Caco-2 (cell line): ENCODE results near the gene ANP32A. TPM values are rescaled to one million over a fixed set of nuclear protein-coding genes. Genes with fewer than 3 reads are reported as not detected.

ENCODE experiments used
- BruUV-seq: library from RNA; stranded (reverse); fragments of 400-500 nt; replicated peaks from 2 replicates; lab custom pipeline; 2021; lab: Mats Ljungman, UMichigan
- CTCF ChIA-PET: fragments of 300-600 bp; sonication (Branson Sonifier 250); formaldehyde crosslinking; loops from one replicate; lab custom pipeline; 2022; ENCODE audit warnings: antibody characterized with exemption; lab: Charles Lee
- POLR2A ChIA-PET: fragments of 300-600 bp; sonication (Branson Sonifier 250); formaldehyde crosslinking; loops from one replicate; lab custom pipeline; 2022; ENCODE audit warnings: antibody characterized with exemption; lab: Charles Lee
- DNase-seq, 2 experiments: peaks; one replicate each; pipeline versions ENCODE4 v3.0.0 to v3.0.0-alpha.2; 2020 to 2022
- H3K27me3 ChIP-seq: replicated peaks from 2 replicates; pipeline ENCODE4 v1.6.0; 2011; ENCODE audit warnings: low read length; ENCODE audit not compliant: control insufficient read depth, insufficient read depth
- H3K36me3 ChIP-seq: 2 replicates; pipeline ENCODE4 v1.5.1; 2011; ENCODE audit warnings: low read length; ENCODE audit not compliant: control insufficient read depth, insufficient read depth
- H3K4me1 ChIP-seq: fragments of 250-450 bp; sonication (Bioruptor Pico); 2 replicates; pipeline ENCODE4 v1.5.1; 2020; ENCODE audit warnings: mild to moderate bottlenecking
- H3K4me3 ChIP-seq: 2 replicates; pipeline ENCODE4 v1.5.1; 2011; ENCODE audit warnings: low read depth, mild to moderate bottlenecking, control low read depth, low read length
- H3K9me3 ChIP-seq: fragments of 250-450 bp; sonication (Bioruptor Pico); 2 replicates; pipeline ENCODE4 v1.5.1; 2020; ENCODE audit warnings: mild to moderate bottlenecking, moderate library complexity
- H3K27ac Mint-ChIP-seq: one replicate; pipeline ENCODE4 v1.8.0; 2022; ENCODE audit warnings: mixed read lengths; ENCODE audit not compliant: unreplicated experiment
- H3K27me3 Mint-ChIP-seq: one replicate; pipeline ENCODE4 v1.8.0; 2022; ENCODE audit warnings: mixed read lengths; ENCODE audit not compliant: insufficient read depth, unreplicated experiment
- H3K36me3 Mint-ChIP-seq: one replicate; pipeline ENCODE4 v1.8.0; 2022; ENCODE audit warnings: mild to moderate bottlenecking, mixed read lengths; ENCODE audit not compliant: insufficient read depth, unreplicated experiment
- H3K4me1 Mint-ChIP-seq: one replicate; pipeline ENCODE4 v1.8.0; 2022; ENCODE audit warnings: low read depth, mixed read lengths; ENCODE audit not compliant: unreplicated experiment
- H3K4me3 Mint-ChIP-seq: one replicate; pipeline ENCODE4 v1.8.0; 2022; ENCODE audit warnings: mild to moderate bottlenecking, moderate library complexity, mixed read lengths; ENCODE audit not compliant: unreplicated experiment
- H3K9me3 Mint-ChIP-seq: one replicate; pipeline ENCODE4 v1.8.0; 2022; ENCODE audit warnings: mixed read lengths; ENCODE audit not compliant: unreplicated experiment
- intact Hi-C: fragments of 100-400 bp; cut with micrococcal nuclease; formaldehyde crosslinking; loops from one replicate; pipeline ENCODE4 v1.10.0; 2022; ENCODE audit not compliant: unreplicated experiment
- total RNA-seq: library from RNA; stranded (reverse); gene quantifications from 2 replicates; pipeline ENCODE4 v1.2.3, GENCODE V29; 2022
- TF ChIP-seq, protein P1 (sequence below), 2 experiments: fragments of 200-600 bp in 1 of 2; IDR thresholded peaks; 1 replicate in 1 of 2; 2 replicates in 1 of 2; pipeline versions ENCODE4 v1.5.1 to v1.8.0; 2011 to 2022; ENCODE audit warnings: antibody characterized with exemption in 1 of 2, control low read depth in 1 of 2, inconsistent platforms in 1 of 2, low read depth in 1 of 2, low read length in 1 of 2, mild to moderate bottlenecking in 1 of 2, moderate library complexity in 1 of 2; ENCODE audit not compliant: insufficient read depth in 1 of 2, severe bottlenecking in 1 of 2, unreplicated experiment in 1 of 2

ANP32A gene
- total RNA-seq, 1 experiment from 2014 or later, result 169 TPM

DNA sequence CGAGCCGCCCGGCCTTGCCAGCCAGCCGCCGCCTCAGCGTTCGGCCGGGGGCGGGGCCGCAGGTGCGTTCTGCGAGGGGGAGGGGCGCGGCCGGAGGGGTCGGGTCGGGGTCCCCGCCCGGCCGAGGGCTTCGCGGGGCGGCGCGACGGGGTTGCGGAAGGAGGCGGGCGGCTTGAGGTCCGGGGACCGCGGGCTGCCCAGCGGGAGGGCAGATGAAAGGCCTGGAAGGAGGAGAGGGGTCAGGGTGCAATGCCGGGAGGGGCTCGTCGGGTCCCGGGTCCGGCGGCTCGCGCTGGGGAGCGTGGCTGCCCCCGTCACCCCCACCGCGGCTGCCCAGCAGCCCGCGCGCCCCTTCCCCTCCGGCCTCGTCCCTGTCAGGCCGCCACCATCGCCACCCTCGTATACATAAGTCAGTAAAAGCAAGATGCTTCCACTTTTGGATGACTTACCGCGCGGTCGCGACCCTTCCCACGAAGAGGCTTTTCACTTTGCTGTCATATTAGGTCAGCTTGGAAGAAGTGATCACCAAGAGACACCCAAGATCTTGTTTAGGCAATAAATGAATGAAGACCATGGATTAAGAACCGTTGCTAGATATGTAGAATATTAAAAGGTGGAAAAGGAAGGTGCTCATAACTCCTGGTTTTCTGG lies 620 bp upstream of the ANP32A start:
- no peaks in the 10 kb centered on the region for H3K9me3 Mint-ChIP-seq
- peaks cover 35% of the 10 kb centered on the region for H3K36me3 Mint-ChIP-seq
- TF ChIP-seq, protein P1, sequence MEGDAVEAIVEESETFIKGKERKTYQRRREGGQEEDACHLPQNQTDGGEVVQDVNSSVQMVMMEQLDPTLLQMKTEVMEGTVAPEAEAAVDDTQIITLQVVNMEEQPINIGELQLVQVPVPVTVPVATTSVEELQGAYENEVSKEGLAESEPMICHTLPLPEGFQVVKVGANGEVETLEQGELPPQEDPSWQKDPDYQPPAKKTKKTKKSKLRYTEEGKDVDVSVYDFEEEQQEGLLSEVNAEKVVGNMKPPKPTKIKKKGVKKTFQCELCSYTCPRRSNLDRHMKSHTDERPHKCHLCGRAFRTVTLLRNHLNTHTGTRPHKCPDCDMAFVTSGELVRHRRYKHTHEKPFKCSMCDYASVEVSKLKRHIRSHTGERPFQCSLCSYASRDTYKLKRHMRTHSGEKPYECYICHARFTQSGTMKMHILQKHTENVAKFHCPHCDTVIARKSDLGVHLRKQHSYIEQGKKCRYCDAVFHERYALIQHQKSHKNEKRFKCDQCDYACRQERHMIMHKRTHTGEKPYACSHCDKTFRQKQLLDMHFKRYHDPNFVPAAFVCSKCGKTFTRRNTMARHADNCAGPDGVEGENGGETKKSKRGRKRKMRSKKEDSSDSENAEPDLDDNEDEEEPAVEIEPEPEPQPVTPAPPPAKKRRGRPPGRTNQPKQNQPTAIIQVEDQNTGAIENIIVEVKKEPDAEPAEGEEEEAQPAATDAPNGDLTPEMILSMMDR (IDR thresholded peaks at IDR 0.05; ENCODE audit: insufficient read depth in 1 of 2, low read depth in 1 of 2, low read length in 1 of 2, severe bottlenecking in 1 of 2, unreplicated experiment in 1 of 2), result no peak
- Histone ChIP-seq H3K4me1 (peaks cover 12% of the 10 kb centered on the region), H3K36me3 (no peaks in the 10 kb centered on the region), H3K27me3 (no peaks in the 10 kb centered on the region), H3K9me3 (no peaks in the 10 kb centered on the region), H3K4me3 (peak overlapping the region; percentile 95)
- DNase-seq, result no peak
- peak overlapping the region; percentile 84 for H3K27ac Mint-ChIP-seq
- no peaks in the 10 kb centered on the region for H3K27me3 Mint-ChIP-seq
- no TSS peak for BruUV-seq
- intact Hi-C loops, result no loop called here
- peak overlapping the region; percentile 100 for H3K4me3 Mint-ChIP-seq
- CTCF ChIA-PET, result interaction anchor here (1.3 kb wide), 1 partner anchor 54 kb away, joined by 4 read pairs; no protein-coding TSS in a partner anchor
- POLR2A ChIA-PET, result no interaction called here
- peaks cover under 1% of the 10 kb centered on the region for H3K4me1 Mint-ChIP-seq

DNA sequence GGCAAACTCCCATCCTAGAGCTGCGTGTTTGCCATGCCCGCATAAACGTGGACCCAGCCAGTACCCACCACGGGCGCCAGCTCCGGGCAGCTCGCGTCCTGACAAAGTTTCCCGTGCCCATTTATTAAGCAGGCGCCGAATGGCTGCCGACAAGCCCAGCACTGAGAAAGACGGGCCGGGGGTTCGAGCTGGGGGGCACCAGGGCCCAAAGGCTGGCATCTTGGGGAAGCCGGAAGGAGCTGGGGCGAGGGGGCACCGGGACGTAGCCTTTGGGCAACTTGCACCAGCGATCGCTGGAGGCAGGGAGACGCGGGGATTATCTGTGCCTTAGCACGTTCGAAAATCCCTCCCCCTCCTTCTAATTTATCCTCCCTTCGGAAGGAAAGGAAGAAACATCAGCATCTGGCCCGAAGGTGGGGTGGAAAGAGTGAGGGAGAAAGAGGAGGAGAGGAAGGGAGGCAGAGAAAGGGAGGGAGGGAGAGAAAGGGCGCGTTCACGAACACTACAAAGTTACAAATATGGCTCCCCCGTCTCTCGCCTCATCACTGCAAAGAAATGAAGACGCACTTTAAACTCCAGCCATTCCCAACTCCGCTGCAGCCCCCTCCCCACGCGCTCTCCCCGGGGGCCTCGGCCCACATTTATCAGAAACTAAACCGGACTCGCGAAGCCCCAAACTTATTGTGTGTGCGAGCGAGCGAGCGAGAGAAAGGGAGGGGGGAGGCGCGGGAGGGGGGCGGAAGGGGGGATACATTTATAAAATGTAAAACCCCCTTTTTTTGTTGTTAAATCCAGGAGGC lies 1.0 kb downstream of the ANP32A start:
- no peaks in the 10 kb centered on the region for H3K27me3 Mint-ChIP-seq
- POLR2A ChIA-PET, result no interaction called here

More for the DNA sequence above, 1.0 kb downstream of the ANP32A start:
- H3K36me3 ChIP-seq, result no peaks in the 10 kb centered on the region
- H3K36me3 Mint-ChIP-seq, result peaks cover 42% of the 10 kb centered on the region
- CTCF ChIA-PET, result no interaction called here
- no peaks in the 10 kb centered on the region for H3K9me3 Mint-ChIP-seq
- H3K4me3 Mint-ChIP-seq, result peak overlapping the region; percentile 100
- H3K4me3 ChIP-seq, result peak overlapping the region; percentile 95
- H3K4me1 ChIP-seq, result peaks cover 22% of the 10 kb centered on the region
- H3K9me3 ChIP-seq, result no peaks in the 10 kb centered on the region
- intact Hi-C loops, result loop anchor here (5.0 kb wide), 1 partner anchor 58 kb away; no protein-coding TSS in a partner anchor
- peaks cover 6% of the 10 kb centered on the region for H3K4me1 Mint-ChIP-seq
- TF ChIP-seq, protein P1 (IDR thresholded peaks at IDR 0.05; ENCODE audit: insufficient read depth in 1 of 2, low read depth in 1 of 2, low read length in 1 of 2, severe bottlenecking in 1 of 2, unreplicated experiment in 1 of 2), result no peak
- DNase-seq, result peak in 1 of 2 experiments; percentile 33
- TSS peak; percentile 20 for BruUV-seq
- H3K27ac Mint-ChIP-seq, result peak overlapping the region; percentile 84
- H3K27me3 ChIP-seq, result no peaks in the 10 kb centered on the region
